ENCODE results near the gene ASPHD1. TPM values are rescaled to one million over a fixed set of nuclear protein-coding genes. Genes with fewer than 3 reads are reported as not detected.

ASPHD1 gene
- total and polyA plus RNA-seq, 2 of the 8 experiments (the other 6 are each of a cell fraction or from before 2014, with no cell fraction given): 14.5 to 18.6 TPM

GRCh38 chr16:29921034-29921385 is 20.7 kb downstream of the ASPHD1 start (continued):
- no peak for TF ChIP-seq SIX5 (IDR thresholded peaks at IDR 0.05; ENCODE audit: low read depth, low read length)
- no peak for TF ChIP-seq ATF3 (IDR thresholded peaks at IDR 0.05; ENCODE audit: insufficient read depth, low read depth, low read length)
- TF ChIP-seq TBP (IDR thresholded peaks at IDR 0.05; ENCODE audit: low read depth, low read length): no peak
- no peak for TF ChIP-seq SIN3A (conservative IDR thresholded peaks at IDR 0.05 in 1 of 2, IDR thresholded peaks at IDR 0.05 in 1 of 2; ENCODE audit: low read depth in 1 of 2, low read length in 2 of 2)
- TF ChIP-seq BCL11A (IDR thresholded peaks at IDR 0.05; ENCODE audit: low read depth in 2 of 2, low read length in 2 of 2): no peak
- no peak for TF ChIP-seq PHF8 (conservative IDR thresholded peaks at IDR 0.05; ENCODE audit: low read depth, low read length)
- no peak for TF ChIP-seq EZH2 (IDR thresholded peaks at IDR 0.05; ENCODE audit: low read depth, low read length, severe bottlenecking)

Data from H1 (cell line).